EH (cell line): Measurements from ENCODE around the gene SKAP1.

ENCODE experiments used
- DNase-seq: peaks from one replicate; pipeline ENCODE4 v3.0.0-alpha.2; 2015; ENCODE audit warnings: low read depth

The SKAP1 gene

DNA sequence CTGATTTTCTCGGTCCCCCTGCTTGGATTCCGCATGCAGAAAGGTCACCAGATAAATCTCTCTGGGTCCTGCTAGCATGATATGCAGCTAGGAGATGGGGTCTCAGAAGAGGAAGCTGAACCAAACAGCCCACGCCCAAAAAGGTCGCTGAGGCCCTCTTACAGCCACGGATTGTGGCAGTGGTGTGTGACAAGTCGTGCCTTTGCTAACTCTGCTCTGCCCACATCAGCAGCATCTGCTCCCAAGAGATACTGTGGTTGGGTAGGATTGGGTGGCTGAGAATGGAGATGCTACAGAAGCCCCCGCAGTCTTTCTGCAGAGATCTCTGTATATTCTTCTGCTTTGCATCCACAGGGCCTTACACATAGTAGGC, 15.2 kb upstream of the SKAP1 start:
- DNase-seq, result no peak

DNA sequence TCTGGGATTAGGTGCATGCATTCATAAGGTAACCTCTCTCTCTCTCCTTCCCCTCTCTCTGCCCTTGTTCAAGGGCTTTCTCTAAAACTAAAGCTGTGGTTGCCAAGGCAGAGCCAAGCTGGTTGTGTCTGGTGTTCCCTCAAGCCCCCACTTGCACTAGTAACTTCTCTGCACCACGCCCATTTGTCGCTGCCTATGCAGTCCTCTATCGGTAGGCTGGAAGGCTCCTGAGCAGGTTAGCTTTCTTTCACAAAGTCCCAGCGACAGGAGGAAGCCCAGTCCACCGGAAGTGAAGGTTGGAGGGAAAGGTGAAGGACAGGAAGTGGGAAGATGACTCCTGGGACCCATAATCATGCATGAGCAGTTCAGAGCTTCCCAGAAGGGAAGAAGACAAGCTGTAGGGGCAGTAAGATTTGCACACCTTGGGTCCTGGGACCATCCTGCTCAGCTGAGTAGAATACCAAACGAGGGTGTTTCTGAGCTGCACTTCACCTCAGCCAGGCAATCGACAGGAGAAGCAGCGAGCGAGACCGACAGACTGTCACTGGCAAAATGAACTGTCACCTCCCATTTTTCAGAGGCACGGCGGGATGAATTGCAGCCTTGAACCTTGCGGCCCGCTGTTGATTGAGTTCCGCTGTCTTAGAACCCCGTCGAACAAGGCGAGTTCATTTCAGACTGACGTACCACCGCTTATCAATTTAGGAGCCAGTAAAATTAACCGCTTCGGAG, 14.7 kb upstream of the SKAP1 start:
- DNase-seq, result no peak

DNA sequence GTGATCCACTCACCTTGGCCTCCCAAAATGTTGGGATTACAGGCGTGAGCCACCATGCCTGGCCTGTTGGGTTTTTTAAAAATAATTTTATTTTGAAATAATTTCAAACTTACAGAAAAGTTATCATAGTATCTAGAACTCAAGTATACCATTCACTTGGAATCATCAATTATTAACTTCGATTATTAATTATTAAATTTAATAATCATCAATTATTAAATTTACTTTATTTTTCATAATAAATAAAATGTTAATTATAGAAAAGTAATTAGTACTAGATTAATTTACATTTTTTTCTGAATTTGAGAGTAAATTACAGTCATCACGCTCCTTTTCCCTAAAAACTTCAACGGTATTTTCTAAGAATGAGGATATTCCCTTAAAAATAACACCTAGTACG, 13.7 kb upstream of the SKAP1 start:
- DNase-seq, result no peak

DNA sequence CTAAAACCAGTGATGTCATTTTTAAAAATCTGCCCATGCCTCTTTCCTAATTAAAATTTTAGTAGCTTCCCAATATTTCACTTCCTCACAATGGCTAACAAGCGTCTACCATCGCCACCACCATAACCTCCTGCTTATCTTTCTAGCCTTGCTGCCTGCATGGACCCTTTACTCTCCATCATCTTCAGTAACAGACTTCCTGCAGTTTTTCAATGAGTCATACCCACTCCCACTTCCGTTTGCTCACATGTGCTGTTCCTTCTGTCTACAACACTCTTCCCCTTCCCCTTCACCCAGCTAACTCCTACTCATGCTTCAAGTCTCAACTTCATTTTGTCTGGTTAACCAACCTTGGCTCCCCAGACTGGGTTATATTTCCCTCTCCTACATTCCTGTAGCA, 12.8 kb upstream of the SKAP1 start:
- no peak for DNase-seq

DNA sequence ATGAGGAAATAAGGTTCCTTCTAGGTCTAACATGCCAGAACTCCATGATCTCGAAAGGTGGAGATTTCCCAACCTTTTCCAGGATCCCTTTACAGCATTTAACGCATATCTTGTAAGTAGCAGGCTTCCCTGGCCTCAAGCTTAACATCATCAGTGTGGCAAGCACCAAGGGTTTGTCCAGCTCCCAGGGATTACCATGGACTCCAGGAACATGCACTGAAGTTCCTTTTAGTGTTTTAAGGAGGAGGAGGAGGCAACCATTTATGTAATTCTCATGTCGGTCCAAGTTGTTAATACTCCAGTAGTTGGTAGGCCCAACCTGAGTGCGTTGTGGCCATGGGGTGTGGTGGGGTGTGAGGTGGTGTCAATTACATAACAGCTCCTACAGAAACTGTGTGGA, 11.8 kb upstream of the SKAP1 start:
- DNase-seq, result no peak

DNA sequence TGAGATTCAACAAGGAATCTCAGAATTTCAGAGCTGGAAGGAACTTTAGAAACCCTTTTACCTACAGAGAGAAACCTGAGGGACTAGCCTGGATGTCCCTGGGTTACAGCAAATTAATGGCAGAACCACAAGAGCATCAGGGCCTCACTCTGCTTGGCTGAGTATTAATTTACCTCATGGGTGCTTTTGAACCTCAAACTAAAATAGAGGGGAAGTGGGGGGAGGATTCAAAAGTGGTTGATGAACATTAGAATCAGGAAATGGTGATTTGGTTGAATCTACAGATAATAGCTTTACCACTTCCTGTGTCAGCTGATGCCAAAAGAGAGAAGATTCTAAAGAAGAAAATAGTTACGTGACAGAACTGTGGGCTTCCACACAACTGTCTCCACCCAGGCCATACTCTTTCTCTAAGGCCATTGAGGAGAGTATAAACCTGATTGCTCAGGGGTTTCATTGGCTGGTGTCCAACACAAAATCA, 11.3 kb upstream of the SKAP1 start:
- no peak for DNase-seq

DNA sequence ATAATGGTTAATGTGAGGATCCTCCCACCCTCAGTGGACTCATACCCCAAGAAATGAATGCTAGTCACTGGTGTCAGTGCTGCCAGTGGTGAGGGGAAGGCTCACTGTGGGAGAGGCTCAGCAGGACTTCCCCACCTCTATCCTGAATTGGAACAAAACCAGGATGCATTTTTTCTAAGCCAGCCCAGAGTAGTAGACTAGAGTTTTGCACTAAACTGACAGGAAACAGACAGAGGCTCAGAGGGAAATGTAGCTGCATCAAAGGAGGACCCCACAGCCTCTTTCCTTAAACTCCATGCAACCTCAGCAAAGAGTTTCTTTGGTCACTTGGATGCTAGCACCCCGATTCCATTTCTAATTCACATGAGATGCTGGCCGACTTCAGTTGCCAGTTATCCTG, 10.7 kb upstream of the SKAP1 start:
- no peak for DNase-seq

DNA sequence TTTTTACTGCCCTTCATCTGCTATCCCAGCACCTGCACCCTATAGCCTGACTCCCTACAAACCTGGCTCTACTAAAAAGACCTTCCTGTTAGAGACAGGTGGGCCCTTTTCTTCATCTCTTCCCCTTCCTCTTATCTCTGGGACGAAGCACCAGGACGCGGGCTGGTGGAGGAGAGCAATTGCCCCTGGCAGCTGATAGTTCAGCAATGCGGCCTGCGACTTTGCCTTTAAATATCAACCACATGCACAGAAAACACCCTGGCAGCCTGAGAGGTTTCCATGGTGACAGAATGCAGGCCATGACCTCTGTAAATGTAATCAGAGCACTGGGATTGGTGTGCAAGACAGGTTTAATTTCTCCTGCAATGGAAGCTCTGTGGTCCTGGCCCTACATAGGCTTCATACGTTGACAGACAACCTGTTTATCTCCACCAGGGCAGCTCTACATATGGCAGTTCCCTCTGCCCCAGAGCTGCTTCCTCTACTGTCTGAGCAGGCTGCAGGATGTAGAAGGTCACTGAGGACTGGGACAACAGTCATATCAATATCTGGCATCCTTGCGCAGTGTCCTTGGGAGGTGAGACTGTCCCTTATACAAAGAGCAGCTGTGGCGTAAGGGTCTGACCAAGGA, 10.0 kb upstream of the SKAP1 start:
- no peak for DNase-seq

DNA sequence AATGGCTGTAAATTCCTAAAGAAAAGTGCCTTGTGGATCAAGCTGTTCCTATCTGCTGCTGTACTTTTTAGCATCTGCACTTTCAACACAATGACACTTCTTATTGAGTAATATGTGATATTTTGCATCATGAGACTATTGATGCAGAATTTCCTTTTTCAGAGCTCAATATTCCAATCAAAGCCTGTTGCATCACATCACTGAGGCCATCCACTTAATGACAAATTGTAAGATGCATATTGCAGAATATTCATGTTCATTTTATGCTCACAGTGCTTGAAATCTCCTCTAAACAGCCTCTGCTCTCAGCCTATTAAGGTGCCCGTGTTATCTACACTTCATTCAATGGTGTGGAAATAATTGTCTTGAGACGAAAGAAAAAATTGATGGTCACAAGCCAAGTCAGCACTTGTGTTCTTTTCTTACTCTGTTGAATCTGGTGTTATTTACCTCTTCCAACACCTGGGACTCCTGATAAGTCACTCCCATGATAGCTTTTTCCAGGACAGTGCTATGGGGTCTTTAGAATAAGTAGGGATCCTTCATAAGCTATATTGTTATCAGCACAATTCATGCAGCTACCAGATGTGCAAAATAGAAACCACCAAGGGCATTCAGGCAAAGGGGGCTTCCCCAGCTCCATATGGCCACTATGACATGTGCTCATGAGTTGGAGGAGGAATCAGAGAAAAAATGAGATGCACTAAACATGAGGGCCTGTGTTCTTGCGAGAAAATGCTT, 9.3 kb upstream of the SKAP1 start:
- no peak for DNase-seq

DNA sequence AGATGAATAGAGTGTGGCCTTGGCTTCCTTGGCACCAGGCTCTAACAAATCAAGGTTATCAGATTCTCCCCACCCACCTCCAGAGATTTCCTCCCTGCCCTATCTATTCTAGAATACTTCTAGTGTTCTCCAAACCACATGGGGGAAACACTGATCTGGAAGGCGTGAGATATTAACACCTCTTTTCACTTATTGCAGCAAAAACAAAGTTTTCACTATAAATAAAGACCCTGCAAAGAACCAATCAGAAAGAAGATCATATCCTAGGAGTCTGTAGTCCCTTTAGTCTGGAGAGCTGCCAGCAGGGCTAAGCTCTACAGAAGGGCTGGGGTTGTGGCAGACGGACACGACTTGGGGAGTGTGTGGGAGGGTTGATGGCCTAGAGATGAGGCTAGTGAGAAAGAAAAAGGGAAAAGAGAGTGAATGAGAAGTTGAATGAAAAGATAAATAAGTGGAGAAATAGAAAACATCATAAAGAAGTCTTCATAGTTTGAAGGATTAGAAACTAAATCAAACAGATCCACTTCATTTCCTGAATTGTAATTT, 8.6 kb upstream of the SKAP1 start:
- DNase-seq, result no peak

DNA sequence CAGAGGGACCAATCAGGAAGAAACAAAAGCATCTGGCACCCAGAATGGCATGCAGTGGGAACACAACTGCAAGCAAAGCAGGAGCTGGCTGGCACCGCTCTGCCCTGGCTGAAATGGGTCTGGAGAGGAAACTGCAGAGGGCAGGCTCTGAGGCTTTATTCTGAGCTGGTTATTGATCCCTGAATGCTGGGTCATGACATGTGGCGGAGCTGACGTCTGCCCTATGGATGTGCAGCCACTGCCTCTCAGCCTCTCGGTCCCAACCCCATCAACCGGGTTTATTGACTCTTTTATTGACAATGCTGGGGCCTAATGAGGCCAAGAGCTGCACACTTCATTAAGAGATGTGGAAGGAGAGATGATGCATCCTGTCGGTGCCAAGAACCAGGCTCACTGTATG, 3.9 kb upstream of the SKAP1 start:
- DNase-seq, result no peak

DNA sequence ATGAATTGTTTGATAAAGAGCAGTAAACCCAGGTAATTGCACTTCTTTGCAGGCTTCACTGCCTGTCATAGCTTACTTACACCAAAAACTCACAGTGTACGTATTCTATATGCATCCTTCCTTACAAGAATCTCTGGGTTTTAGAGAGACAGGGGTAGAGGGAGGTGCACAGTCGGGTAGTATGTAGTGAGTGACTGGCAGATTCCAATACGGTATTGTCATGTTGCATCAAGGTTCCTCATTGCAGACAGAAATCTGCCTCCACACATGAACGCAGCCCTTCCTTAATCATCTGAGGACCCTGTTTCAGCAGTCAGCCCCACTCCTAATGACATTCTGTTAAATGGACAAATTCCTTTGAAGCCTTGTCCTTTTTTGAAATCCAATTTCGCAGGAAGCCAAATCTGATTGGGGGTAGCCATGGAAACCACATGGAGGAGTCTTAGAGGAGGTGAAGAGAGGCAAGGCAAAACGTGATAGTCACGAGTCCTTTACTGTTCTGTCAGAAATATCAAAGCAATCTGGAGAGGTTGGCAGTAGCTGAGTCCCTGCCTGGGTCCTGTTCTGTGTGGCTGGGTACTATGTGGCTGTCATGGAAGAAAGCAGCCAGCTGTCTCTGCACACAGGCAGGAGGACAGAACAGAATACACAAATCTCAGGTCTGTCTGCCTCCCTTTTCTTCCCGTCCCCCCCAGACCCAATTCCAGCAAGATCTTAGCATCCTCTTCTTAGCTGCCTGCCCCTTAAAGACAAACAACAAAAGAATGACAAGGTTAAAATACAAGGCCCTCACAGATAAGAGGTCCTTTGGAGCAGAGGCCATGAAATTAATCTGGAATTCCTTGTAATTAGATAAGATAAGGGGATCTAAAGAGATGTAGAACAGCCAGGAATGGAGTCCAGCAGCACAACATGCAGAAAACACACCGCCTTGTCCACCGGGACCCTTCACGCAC, 3.1 kb upstream of the SKAP1 start:
- DNase-seq, result no peak

DNA sequence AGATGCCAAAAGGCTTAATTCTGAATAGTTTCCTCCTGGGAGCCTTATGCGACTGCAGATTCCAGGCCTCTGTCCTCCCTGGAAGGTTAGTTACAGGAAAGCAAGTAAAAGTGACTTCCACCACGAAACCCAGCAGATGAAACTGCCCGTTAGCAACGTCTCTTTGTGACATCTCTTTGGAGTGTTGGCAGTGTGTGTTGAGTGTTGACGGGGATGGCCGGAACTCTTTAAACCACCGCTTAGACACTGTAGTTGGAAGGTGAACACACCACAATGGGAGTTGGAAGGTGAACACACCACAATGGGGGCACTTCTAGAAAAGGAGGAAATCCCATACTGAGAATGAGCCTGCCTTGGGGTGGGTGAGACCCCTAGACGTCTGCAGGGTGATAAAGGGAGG, 858 bp downstream of the SKAP1 start:
- DNase-seq, result no peak

DNA sequence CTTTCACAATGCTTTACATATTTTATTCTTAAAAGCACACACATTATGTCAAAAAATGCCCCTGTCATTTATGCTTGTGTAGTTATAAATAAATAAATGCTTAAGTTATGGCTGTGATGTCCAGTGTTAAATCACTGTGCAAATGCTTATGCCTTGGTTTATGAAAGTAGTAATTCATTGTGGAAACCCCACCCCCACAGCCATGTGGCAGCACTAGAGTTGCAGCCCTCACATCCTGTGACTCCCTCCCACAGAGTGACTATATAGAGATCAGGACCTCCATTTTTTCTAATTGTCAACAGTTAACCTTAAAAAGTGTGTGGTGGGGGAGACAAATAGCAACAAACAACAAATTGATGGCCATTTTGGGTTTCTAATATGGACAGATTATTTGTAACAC, 2.4 kb downstream of the SKAP1 start:
- no peak for DNase-seq

DNA sequence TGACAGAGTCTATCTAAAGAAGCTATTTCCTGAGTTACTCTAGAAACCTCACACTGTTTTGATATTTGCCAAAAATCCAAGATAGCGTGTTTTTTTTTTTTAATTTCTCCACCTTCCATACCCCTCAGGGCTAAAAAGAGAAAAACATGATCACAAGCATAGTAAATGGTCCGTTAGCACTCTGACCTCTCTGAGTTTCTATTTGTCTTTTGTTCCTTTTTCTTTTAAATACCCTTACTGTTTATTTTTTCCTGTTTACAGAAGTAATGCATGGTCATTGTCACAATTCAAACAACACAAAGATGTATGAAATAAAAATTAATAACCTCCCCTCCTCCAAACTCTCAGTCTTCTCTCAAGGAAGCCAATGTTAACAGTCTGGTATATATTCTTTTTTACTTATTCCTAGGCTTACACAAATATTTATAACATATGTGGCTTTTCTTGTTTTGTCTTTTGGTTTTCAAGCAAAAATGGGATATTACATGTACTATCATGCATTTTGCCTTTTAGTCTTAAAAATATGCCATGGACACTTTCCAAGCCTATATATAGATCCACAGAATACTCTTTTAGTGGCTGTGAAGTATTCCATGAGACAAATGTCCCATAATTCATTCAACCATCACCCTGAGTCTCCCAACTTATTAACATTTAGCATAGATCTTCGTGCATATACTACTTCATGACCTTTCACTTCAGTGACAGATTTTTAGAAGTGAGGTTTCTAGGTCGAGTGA, 3.1 kb downstream of the SKAP1 start:
- DNase-seq, result no peak

DNA sequence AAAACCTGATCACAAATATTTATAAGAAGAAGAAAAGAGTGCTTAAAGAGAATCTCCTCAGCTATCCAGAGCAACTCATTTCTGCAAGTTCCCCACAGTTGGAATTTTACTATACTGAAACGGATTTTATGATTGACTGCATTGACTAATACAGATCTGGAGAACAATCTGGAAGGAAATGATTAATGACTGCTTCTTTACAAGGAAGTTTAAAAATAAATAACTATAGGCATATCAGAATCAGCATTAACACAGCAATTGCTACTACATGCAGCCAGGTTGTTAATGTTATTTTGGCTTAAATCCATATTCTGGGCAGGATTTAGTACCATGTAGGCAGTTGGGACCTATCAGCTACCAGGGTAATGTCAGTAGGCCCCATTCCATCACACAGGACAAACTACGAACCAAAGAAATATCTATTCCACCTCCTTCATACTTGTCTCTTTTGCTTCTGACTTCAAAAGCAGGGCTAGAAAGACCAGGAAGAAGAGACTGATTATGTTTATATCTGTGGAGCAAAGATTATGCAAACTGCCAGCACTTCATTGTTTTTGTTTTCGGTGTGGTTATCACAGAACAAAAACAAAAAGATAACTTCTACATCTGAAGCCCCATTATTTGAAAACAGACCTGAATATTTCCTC, 3.9 kb downstream of the SKAP1 start:
- DNase-seq, result no peak

DNA sequence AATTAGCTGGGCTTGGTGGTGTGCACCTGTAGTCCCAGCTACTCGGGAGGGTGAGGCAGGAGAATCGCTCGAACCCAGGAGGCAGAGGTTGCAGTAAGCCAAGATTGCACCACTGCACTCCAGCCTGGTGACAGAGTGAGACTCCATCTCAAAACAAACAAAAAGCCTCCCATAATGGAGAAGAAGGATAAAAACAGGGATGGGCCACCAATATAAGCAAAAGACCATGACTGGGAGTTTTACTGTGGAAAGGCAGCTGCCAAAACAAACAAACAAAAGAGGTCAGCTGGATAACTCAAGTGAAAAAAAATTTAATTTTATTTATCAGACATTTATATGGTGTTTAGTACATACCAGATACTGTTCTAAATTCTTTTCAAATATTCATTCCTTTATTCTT, 8.0 kb downstream of the SKAP1 start:
- DNase-seq, result peak; percentile 2

DNA sequence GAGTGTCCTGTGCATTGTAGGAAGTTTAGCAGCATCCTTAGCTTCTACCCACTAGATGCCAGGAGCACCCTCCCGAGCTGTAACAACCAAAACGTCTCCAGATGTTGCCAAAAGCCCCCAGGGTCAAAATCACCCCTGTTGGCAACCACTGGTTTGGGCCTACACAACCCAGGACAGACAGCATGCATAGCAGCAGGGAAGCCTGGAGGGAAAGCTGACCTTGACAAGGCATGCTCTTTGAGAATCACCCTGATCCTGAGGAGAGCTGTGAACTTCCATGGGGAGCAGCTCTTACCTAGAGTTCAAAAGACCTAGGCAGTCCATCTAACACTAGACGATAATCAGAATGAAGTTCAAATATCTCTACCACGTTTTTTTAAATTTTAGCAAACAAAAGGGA, 9.2 kb downstream of the SKAP1 start:
- no peak for DNase-seq

DNA sequence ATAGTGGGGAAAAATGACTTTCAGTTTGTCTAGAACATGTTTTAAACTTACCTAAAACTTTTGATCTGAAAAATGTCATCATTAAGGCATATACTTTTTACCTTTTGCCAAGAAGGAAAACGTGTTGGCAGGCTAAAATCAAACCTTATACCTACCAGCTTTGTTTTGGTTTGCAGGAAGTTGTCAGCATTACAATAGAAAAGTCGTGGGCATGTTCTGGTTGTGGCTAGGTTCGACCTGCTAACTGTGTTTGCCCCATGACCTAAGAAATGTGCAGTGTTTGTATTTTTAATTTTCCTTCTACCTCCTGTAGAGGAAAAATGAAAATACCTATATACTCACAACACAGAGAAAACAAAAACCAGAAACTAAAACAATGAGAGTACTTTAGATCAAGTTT, 13.0 kb downstream of the SKAP1 start:
- no peak for DNase-seq

DNA sequence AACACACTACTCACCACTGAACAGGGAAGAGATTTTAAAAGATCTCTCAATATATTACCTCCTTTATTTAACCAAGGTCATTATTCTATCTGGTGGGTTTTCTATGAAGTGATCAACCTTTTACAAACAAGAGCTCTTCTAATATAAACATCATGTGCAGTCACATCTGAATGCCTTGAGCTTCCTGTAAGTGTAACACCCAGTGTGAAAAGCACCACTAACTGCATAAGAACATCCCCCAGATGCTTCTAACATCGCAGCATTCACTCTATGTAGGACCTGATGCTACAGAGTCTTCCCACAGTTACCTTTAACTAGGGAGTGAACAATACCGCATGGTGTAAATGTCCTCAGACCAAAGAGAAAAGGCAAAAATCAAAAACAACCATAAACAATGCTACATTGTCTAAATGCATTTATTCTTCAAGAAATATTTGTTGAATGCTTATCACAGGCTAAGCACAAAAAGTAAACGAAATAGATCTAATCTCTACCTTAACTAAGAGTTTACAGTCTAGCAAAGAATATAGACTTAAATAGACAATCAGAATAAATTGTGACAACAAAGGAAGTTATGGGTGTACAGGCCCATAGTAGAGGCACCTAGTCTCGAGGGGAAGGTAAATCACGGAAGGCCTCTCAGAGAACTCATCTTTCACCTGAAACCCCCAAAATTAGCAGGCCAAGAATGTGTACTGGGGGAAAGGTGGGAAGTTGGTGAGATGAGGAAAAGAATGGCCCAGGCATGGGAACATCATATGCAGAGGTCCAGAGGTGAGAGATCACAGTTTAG, 16.2 kb downstream of the SKAP1 start:
- DNase-seq, result no peak
